Naive thymus-derived CD8-positive, alpha-beta T cell (primary cell): ENCODE measurements around the gene LIPK. TPM values are rescaled to one million over a fixed set of nuclear protein-coding genes. Genes with fewer than 3 reads are reported as not detected.
A peak's percentile ranks its signal among the peaks of the same experiment; 100 is the strongest.
"Not testable (repeated sequence)": the region's sequence is repeated elsewhere in the genome, so short reads cannot be mapped to it uniquely, and the experiment has no call there.

Source experiments
- ATAC-seq, 2 donors: fragments of 150-1000 bp; cut with Tn5 transposase in 1 of 2; sonication (Bioruptor Pico), chemical (Tn5 transposase) in 1 of 2; 1 replicate in 1 of 2; 2 replicates in 1 of 2; pipeline ENCODE4 v1.10.0; 2021; ENCODE audit warnings: mild to moderate bottlenecking in 2 of 2, moderate library complexity in 2 of 2
- POLR2A ChIA-PET: fragments of 350-600 bp; sonication (Branson Sonifier 250); formaldehyde crosslinking; loops from one replicate; lab custom pipeline; 2021; ENCODE audit warnings: antibody characterized with exemption; lab: Charles Lee
- DNase-seq, 10 donors: peaks; one replicate each; pipeline versions ENCODE4 v3.0.0 to v3.0.0-alpha.2; 2020 to 2022
- H3K27ac Mint-ChIP-seq, 10 donors: one replicate each; pipeline ENCODE4 v1.8.0; 2020 to 2022; ENCODE audit warnings: mild to moderate bottlenecking in 10 of 10, mixed read lengths in 10 of 10, moderate library complexity in 4 of 10, inconsistent platforms in 1 of 10
- H3K27me3 Mint-ChIP-seq, 5 donors: one replicate each; pipeline ENCODE4 v1.8.0; 2021 to 2022; ENCODE audit warnings: mixed read lengths in 5 of 5
- H3K36me3 Mint-ChIP-seq, 3 donors: one replicate each; pipeline ENCODE4 v1.8.0; 2020 to 2022; ENCODE audit warnings: mixed read lengths in 3 of 3, mild to moderate bottlenecking in 2 of 3, inconsistent platforms in 1 of 3
- H3K4me1 Mint-ChIP-seq, 4 donors: one replicate each; pipeline ENCODE4 v1.8.0; 2021 to 2022; ENCODE audit warnings: mixed read lengths in 4 of 4
- H3K4me3 Mint-ChIP-seq, 10 donors: one replicate each; pipeline ENCODE4 v1.8.0; 2020 to 2022; ENCODE audit warnings: mild to moderate bottlenecking in 10 of 10, mixed read lengths in 10 of 10, moderate library complexity in 6 of 10, inconsistent platforms in 1 of 10
- H3K9me3 Mint-ChIP-seq, 9 donors: one replicate each; pipeline ENCODE4 v1.8.0; 2020 to 2022; ENCODE audit warnings: mixed read lengths in 9 of 9, mild to moderate bottlenecking in 3 of 9, inconsistent platforms in 1 of 9, moderate library complexity in 1 of 9
- polyA plus RNA-seq, 3 donors: library from polyadenylated mRNA; unstranded; fragments of 300-500 nt; fragmentation: Illumina TruSeq; gene quantifications; one replicate each; pipeline ENCODE4 v1.2.3, GENCODE V29; 2021
- total RNA-seq, 8 experiments: library from RNA in 2 of 8; stranded (reverse) in 2 of 8; gene quantifications; one replicate each; pipeline ENCODE4 v1.2.3 and lab custom pipeline; 2021 to 2026

Gene LIPK
- total and polyA plus RNA-seq, 5 experiments from 2014 or later, result not detected

- no peak overlapping the region for H3K4me3 Mint-ChIP-seq
- peaks cover 0 to 12% (median 9%) of the 10 kb centered on the region in 5 donors for H3K27me3 Mint-ChIP-seq
- H3K4me1 Mint-ChIP-seq, result no peaks in the 10 kb centered on the region
- DNase-seq, result no peak
- H3K36me3 Mint-ChIP-seq, result no peaks in the 10 kb centered on the region
- ATAC-seq, result no peak
- POLR2A ChIA-PET, result no interaction called here
- no peak overlapping the region for H3K27ac Mint-ChIP-seq
- no peaks in the 10 kb centered on the region for H3K9me3 Mint-ChIP-seq
Measured at GRCh38 chr10:88680958-88681357, 25.1 kb upstream of the LIPK start.

GRCh38 chr10:88682491-88682890 is 23.6 kb upstream of the LIPK start:
- H3K36me3 Mint-ChIP-seq, result no peaks in the 10 kb centered on the region
- no peak for ATAC-seq
- peaks cover 0 to 9% (median 8%) of the 10 kb centered on the region in 5 donors for H3K27me3 Mint-ChIP-seq
- H3K4me1 Mint-ChIP-seq, result no peaks in the 10 kb centered on the region
- H3K27ac Mint-ChIP-seq, result no peak overlapping the region
- H3K9me3 Mint-ChIP-seq, result no peaks in the 10 kb centered on the region
- no peak overlapping the region for H3K4me3 Mint-ChIP-seq
- DNase-seq, result no peak
- POLR2A ChIA-PET, result no interaction called here

GRCh38 chr10:88687853-88688467 is 18.1 kb upstream of the LIPK start:
- POLR2A ChIA-PET, result no interaction called here
- no peak overlapping the region for H3K27ac Mint-ChIP-seq
- H3K4me1 Mint-ChIP-seq, result no peaks in the 10 kb centered on the region
- H3K36me3 Mint-ChIP-seq, result no peaks in the 10 kb centered on the region
- peak in 4 of 10 donors; percentile 0 to 26 (median 21) for DNase-seq
- ATAC-seq, result no peak
- H3K9me3 Mint-ChIP-seq, result no peaks in the 10 kb centered on the region
- H3K4me3 Mint-ChIP-seq, result no peak overlapping the region
- peaks cover under 1 to 6% (median 4%) of the 10 kb centered on the region in 5 donors for H3K27me3 Mint-ChIP-seq

GRCh38 chr10:88689366-88689765 is 16.7 kb upstream of the LIPK start:
- POLR2A ChIA-PET, result no interaction called here
- ATAC-seq, result no peak
- DNase-seq, result no peak
- Mint-ChIP-seq H3K27ac (no peak overlapping the region), H3K4me3 (no peak overlapping the region), H3K9me3 (no peaks in the 10 kb centered on the region), H3K36me3 (no peaks in the 10 kb centered on the region), H3K27me3 (peaks cover 0 to 6% (median 3%) of the 10 kb centered on the region in 5 donors), H3K4me1 (no peaks in the 10 kb centered on the region)

GRCh38 chr10:88693392-88694020 is 12.5 kb upstream of the LIPK start:
- no peaks in the 10 kb centered on the region for H3K36me3 Mint-ChIP-seq
- H3K4me3 Mint-ChIP-seq, result no peak overlapping the region
- POLR2A ChIA-PET, result no interaction called here
- peaks cover 0 to 6% (median 3%) of the 10 kb centered on the region in 5 donors for H3K27me3 Mint-ChIP-seq
- ATAC-seq (no peak), DNase-seq (no peak)
- no peak overlapping the region for H3K27ac Mint-ChIP-seq
- H3K9me3 Mint-ChIP-seq, result no peaks in the 10 kb centered on the region
- H3K4me1 Mint-ChIP-seq, result no peaks in the 10 kb centered on the region

GRCh38 chr10:88702848-88703597 is 3.0 kb upstream of the LIPK start:
- no peaks in the 10 kb centered on the region for H3K4me1 Mint-ChIP-seq
- H3K4me3 Mint-ChIP-seq, result no peak overlapping the region
- POLR2A ChIA-PET, result no interaction called here
- no peaks in the 10 kb centered on the region for H3K9me3 Mint-ChIP-seq
- no peaks in the 10 kb centered on the region for H3K27me3 Mint-ChIP-seq
- DNase-seq (no peak), ATAC-seq (no peak)
- H3K27ac Mint-ChIP-seq, result no peak overlapping the region
- no peaks in the 10 kb centered on the region for H3K36me3 Mint-ChIP-seq

GRCh38 chr10:88707429-88708155 is 1.5 kb downstream of the LIPK start:
- ATAC-seq (no peak), DNase-seq (no peak)
- POLR2A ChIA-PET, result no interaction called here
- no peaks in the 10 kb centered on the region for H3K9me3 Mint-ChIP-seq
- H3K27me3 Mint-ChIP-seq, result no peaks in the 10 kb centered on the region
- H3K4me3 Mint-ChIP-seq, result no peak overlapping the region
- no peaks in the 10 kb centered on the region for H3K36me3 Mint-ChIP-seq
- H3K4me1 Mint-ChIP-seq, result no peaks in the 10 kb centered on the region
- H3K27ac Mint-ChIP-seq, result no peak overlapping the region

GRCh38 chr10:88709361-88709760 is 3.3 kb downstream of the LIPK start:
- POLR2A ChIA-PET, H3K4me3 Mint-ChIP-seq, ATAC-seq, DNase-seq, H3K9me3 Mint-ChIP-seq, H3K4me1 Mint-ChIP-seq, H3K27ac Mint-ChIP-seq, H3K36me3 Mint-ChIP-seq, H3K27me3 Mint-ChIP-seq: not testable (repeated sequence)

GRCh38 chr10:88715517-88715916 is 9.5 kb downstream of the LIPK start:
- DNase-seq (no peak), ATAC-seq (no peak)
- Mint-ChIP-seq H3K27ac (no peak overlapping the region), H3K4me1 (no peaks in the 10 kb centered on the region), H3K27me3 (peaks cover 0 to 9% (median 1%) of the 10 kb centered on the region in 5 donors), H3K9me3 (no peaks in the 10 kb centered on the region), H3K4me3 (no peak overlapping the region), H3K36me3 (no peaks in the 10 kb centered on the region)
- POLR2A ChIA-PET, result no interaction called here

- no peak for DNase-seq
- H3K36me3 Mint-ChIP-seq, result no peaks in the 10 kb centered on the region
- peaks cover 0 to 8% (median 0%) of the 10 kb centered on the region in 4 donors for H3K4me1 Mint-ChIP-seq
- POLR2A ChIA-PET, result no interaction called here
- ATAC-seq, result no peak
- H3K27ac Mint-ChIP-seq, result peak overlapping the region in 1 of 10 donors; percentile 28
- H3K27me3 Mint-ChIP-seq, result peaks cover 0 to 8% (median 7%) of the 10 kb centered on the region in 5 donors
- no peak overlapping the region for H3K4me3 Mint-ChIP-seq
- no peaks in the 10 kb centered on the region for H3K9me3 Mint-ChIP-seq
Measured at GRCh38 chr10:88721392-88721791, 15.3 kb downstream of the LIPK start.

- no peak overlapping the region for H3K27ac Mint-ChIP-seq
Measured at GRCh38 chr10:88725798-88726197, 19.7 kb downstream of the LIPK start.

GRCh38 chr10:88728107-88728763 is 22.2 kb downstream of the LIPK start:
- H3K27ac Mint-ChIP-seq, result no peak overlapping the region
- no peaks in the 10 kb centered on the region for H3K36me3 Mint-ChIP-seq
- H3K4me1 Mint-ChIP-seq, result peaks cover 0 to 8% (median 0%) of the 10 kb centered on the region in 4 donors
- no peaks in the 10 kb centered on the region for H3K9me3 Mint-ChIP-seq
- peaks cover 0 to 4% (median 2%) of the 10 kb centered on the region in 5 donors for H3K27me3 Mint-ChIP-seq
- POLR2A ChIA-PET, result no interaction called here
- no peak overlapping the region for H3K4me3 Mint-ChIP-seq
- DNase-seq (peak in 1 of 10 donors; percentile 54), ATAC-seq (no peak)

More at GRCh38 chr10:88725798-88726197, 19.7 kb downstream of the LIPK start:
- H3K4me3 Mint-ChIP-seq, result no peak overlapping the region
- H3K27me3 Mint-ChIP-seq, result peaks cover 0 to 5% (median 4%) of the 10 kb centered on the region in 5 donors
- no peak for DNase-seq
- POLR2A ChIA-PET, result no interaction called here
- H3K4me1 Mint-ChIP-seq, result peaks cover 0 to 8% (median 0%) of the 10 kb centered on the region in 4 donors
- H3K9me3 Mint-ChIP-seq, result no peaks in the 10 kb centered on the region
- no peaks in the 10 kb centered on the region for H3K36me3 Mint-ChIP-seq
- no peak for ATAC-seq
